Measurements from ENCODE around the gene ARRB1.

DNA sequence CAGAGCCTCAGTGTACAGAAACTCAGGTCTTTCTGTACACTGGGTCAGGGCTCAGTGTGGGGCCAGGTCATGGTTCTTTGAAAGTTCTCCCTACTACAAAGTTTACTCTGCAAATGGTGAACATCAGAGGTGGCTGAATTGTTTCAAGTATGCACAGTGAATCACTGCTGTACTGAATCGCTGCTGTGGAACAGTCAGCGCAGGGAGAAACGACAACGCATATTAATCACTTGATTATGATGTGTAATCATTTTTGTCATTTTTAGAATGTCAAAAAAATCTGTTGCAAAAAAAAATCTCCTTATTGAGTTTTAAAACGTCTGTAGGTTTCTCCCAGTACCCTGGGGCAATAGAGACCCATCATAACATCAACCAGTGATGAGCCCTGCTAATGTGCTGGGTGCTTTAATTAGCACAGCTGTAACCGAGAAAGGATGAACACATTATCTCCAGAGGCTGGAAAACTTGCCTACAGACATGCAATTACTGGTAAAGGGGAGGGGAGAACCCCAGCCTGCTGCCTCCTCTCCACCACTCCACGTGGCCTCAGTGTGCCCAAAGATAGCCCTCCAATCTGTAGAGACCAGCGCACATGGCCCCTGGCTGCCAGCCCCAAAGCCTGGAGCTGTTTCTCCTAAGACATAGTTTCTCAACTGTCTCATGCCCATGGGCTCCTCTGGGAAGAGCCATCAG lies 12.8 kb downstream of the ARRB1 start:
- TF ChIP-seq, protein P1, sequence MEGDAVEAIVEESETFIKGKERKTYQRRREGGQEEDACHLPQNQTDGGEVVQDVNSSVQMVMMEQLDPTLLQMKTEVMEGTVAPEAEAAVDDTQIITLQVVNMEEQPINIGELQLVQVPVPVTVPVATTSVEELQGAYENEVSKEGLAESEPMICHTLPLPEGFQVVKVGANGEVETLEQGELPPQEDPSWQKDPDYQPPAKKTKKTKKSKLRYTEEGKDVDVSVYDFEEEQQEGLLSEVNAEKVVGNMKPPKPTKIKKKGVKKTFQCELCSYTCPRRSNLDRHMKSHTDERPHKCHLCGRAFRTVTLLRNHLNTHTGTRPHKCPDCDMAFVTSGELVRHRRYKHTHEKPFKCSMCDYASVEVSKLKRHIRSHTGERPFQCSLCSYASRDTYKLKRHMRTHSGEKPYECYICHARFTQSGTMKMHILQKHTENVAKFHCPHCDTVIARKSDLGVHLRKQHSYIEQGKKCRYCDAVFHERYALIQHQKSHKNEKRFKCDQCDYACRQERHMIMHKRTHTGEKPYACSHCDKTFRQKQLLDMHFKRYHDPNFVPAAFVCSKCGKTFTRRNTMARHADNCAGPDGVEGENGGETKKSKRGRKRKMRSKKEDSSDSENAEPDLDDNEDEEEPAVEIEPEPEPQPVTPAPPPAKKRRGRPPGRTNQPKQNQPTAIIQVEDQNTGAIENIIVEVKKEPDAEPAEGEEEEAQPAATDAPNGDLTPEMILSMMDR (IDR thresholded peaks at IDR 0.05) = no peak
- TF ChIP-seq POLR2A (IDR thresholded peaks at IDR 0.05) = no peak
